Activated CD4-positive, alpha-beta T cell treated with anti-CD3 and anti-CD28 coated beads, Interleukin-2, amount 10 ng/mL, durations not matched to agents 24 days and 14 days (primary cell): ENCODE measurements around the gene STK38. TPM values are rescaled to one million over a fixed set of nuclear protein-coding genes. Genes with fewer than 3 reads are reported as not detected.
"Not testable (repeated sequence)": the region's sequence is repeated elsewhere in the genome, so short reads cannot be mapped to it uniquely, and the experiment has no call there.

ENCODE experiments used
- DNase-seq: peaks from one replicate; pipeline ENCODE4 v3.0.0; 2022
- H3K27ac Mint-ChIP-seq: one replicate; pipeline ENCODE4 v1.8.0; 2022; ENCODE audit warnings: mild to moderate bottlenecking, mixed read lengths
- H3K27me3 Mint-ChIP-seq: one replicate; pipeline ENCODE4 v1.8.0; 2022; ENCODE audit warnings: mixed read lengths
- H3K36me3 Mint-ChIP-seq: one replicate; pipeline ENCODE4 v1.8.0; 2022; ENCODE audit warnings: low read depth, mild to moderate bottlenecking, mixed read lengths
- H3K4me1 Mint-ChIP-seq: one replicate; pipeline ENCODE4 v1.8.0; 2021; ENCODE audit warnings: mixed read lengths
- H3K4me3 Mint-ChIP-seq: one replicate; pipeline ENCODE4 v1.8.0; 2022; ENCODE audit warnings: mild to moderate bottlenecking, moderate library complexity, mixed read lengths
- H3K9me3 Mint-ChIP-seq: one replicate; pipeline ENCODE4 v1.8.0; 2021; ENCODE audit warnings: mixed read lengths
- intact Hi-C: fragments of 100-400 bp; cut with micrococcal nuclease; formaldehyde crosslinking; loops from one replicate; pipeline ENCODE4 v1.15.1; 2023
- total RNA-seq: library from RNA; stranded (reverse); gene quantifications from 2 replicates; pipeline ENCODE4 v1.2.3, GENCODE V29; 2022

Gene STK38
- total RNA-seq, 1 donor from 2014 or later: 20.7 TPM

GRCh38 chr6:36577301-36577700 lies 30.0 kb upstream of the STK38 start:
- Mint-ChIP-seq H3K9me3 (no peaks in the 10 kb centered on the region), H3K4me1 (peaks cover 5% of the 10 kb centered on the region), H3K27ac (no peak overlapping the region), H3K36me3 (no peaks in the 10 kb centered on the region), H3K4me3 (no peak overlapping the region), H3K27me3 (no peaks in the 10 kb centered on the region)
- no peak for DNase-seq
- intact Hi-C loops: no loop called here

GRCh38 chr6:36576578-36576977 lies 29.3 kb upstream of the STK38 start:
- intact Hi-C loops: no loop called here
- no peaks in the 10 kb centered on the region for H3K9me3 Mint-ChIP-seq
- no peak overlapping the region for H3K4me3 Mint-ChIP-seq
- H3K27ac Mint-ChIP-seq: no peak overlapping the region
- H3K36me3 Mint-ChIP-seq: no peaks in the 10 kb centered on the region
- H3K27me3 Mint-ChIP-seq: no peaks in the 10 kb centered on the region
- peaks cover 5% of the 10 kb centered on the region for H3K4me1 Mint-ChIP-seq
- DNase-seq: no peak

- no peak overlapping the region for H3K4me3 Mint-ChIP-seq
- no peaks in the 10 kb centered on the region for H3K36me3 Mint-ChIP-seq
- H3K27ac Mint-ChIP-seq: no peak overlapping the region
- H3K27me3 Mint-ChIP-seq: no peaks in the 10 kb centered on the region
- H3K4me1 Mint-ChIP-seq: peaks cover 4% of the 10 kb centered on the region
- H3K9me3 Mint-ChIP-seq: no peaks in the 10 kb centered on the region
- no peak for DNase-seq
- intact Hi-C loops: no loop called here
Measured at GRCh38 chr6:36574679-36575078, 27.4 kb upstream of the STK38 start.

- H3K27ac Mint-ChIP-seq, H3K27me3 Mint-ChIP-seq, DNase-seq, H3K9me3 Mint-ChIP-seq, H3K4me1 Mint-ChIP-seq, H3K36me3 Mint-ChIP-seq, intact Hi-C loops, H3K4me3 Mint-ChIP-seq: not testable (repeated sequence)
Measured at GRCh38 chr6:36572353-36573311, 25.4 kb upstream of the STK38 start.

GRCh38 chr6:36571122-36572043 lies 24.1 kb upstream of the STK38 start:
- Mint-ChIP-seq H3K9me3 (no peaks in the 10 kb centered on the region), H3K4me1 (no peaks in the 10 kb centered on the region), H3K27me3 (no peaks in the 10 kb centered on the region), H3K27ac (no peak overlapping the region), H3K36me3 (no peaks in the 10 kb centered on the region), H3K4me3 (no peak overlapping the region)
- no peak for DNase-seq
- intact Hi-C loops: no loop called here

- Mint-ChIP-seq H3K4me3 (no peak overlapping the region), H3K36me3 (no peaks in the 10 kb centered on the region)
- intact Hi-C loops: no loop called here
Measured at GRCh38 chr6:36570264-36570663, 23.0 kb upstream of the STK38 start.

GRCh38 chr6:36566418-36566905 lies 19.2 kb upstream of the STK38 start:
- no peak for DNase-seq
- Mint-ChIP-seq H3K4me3 (no peak overlapping the region), H3K4me1 (peaks cover 3% of the 10 kb centered on the region), H3K27me3 (peaks cover 17% of the 10 kb centered on the region), H3K9me3 (no peaks in the 10 kb centered on the region), H3K27ac (no peak overlapping the region), H3K36me3 (no peaks in the 10 kb centered on the region)
- intact Hi-C loops: no loop called here

More at GRCh38 chr6:36570264-36570663, 23.0 kb upstream of the STK38 start:
- Mint-ChIP-seq H3K9me3 (no peaks in the 10 kb centered on the region), H3K4me1 (no peaks in the 10 kb centered on the region), H3K27ac (no peak overlapping the region), H3K27me3 (no peaks in the 10 kb centered on the region)
- no peak for DNase-seq

- Mint-ChIP-seq H3K27me3 (peaks cover 32% of the 10 kb centered on the region), H3K4me3 (no peak overlapping the region), H3K9me3 (no peaks in the 10 kb centered on the region), H3K36me3 (no peaks in the 10 kb centered on the region), H3K4me1 (peaks cover 6% of the 10 kb centered on the region), H3K27ac (no peak overlapping the region)
- no peak for DNase-seq
- intact Hi-C loops: no loop called here
Measured at GRCh38 chr6:36563928-36564284, 16.6 kb upstream of the STK38 start.

- H3K27me3 Mint-ChIP-seq: peaks cover 32% of the 10 kb centered on the region
- no peak for DNase-seq
- intact Hi-C loops: no loop called here
- H3K27ac Mint-ChIP-seq: no peak overlapping the region
- no peak overlapping the region for H3K4me3 Mint-ChIP-seq
- peaks cover 6% of the 10 kb centered on the region for H3K4me1 Mint-ChIP-seq
- no peaks in the 10 kb centered on the region for H3K36me3 Mint-ChIP-seq
- H3K9me3 Mint-ChIP-seq: no peaks in the 10 kb centered on the region
Measured at GRCh38 chr6:36563237-36563927, 16.1 kb upstream of the STK38 start.

GRCh38 chr6:36560822-36561221 lies 13.5 kb upstream of the STK38 start:
- Mint-ChIP-seq H3K27me3 (peaks cover 34% of the 10 kb centered on the region), H3K36me3 (no peaks in the 10 kb centered on the region), H3K27ac (no peak overlapping the region), H3K4me1 (peaks cover 6% of the 10 kb centered on the region), H3K4me3 (no peak overlapping the region), H3K9me3 (no peaks in the 10 kb centered on the region)
- DNase-seq: no peak
- intact Hi-C loops: no loop called here

- no peak overlapping the region for H3K4me3 Mint-ChIP-seq
- intact Hi-C loops: no loop called here
- no peak for DNase-seq
Measured at GRCh38 chr6:36559011-36559793, 11.9 kb upstream of the STK38 start.

GRCh38 chr6:36556281-36556680 lies 9.0 kb upstream of the STK38 start:
- no peak for DNase-seq
- Mint-ChIP-seq H3K27ac (no peak overlapping the region), H3K27me3 (peaks cover 24% of the 10 kb centered on the region), H3K4me3 (no peak overlapping the region), H3K4me1 (peaks cover 3% of the 10 kb centered on the region), H3K9me3 (no peaks in the 10 kb centered on the region), H3K36me3 (no peaks in the 10 kb centered on the region)
- intact Hi-C loops: no loop called here

More at GRCh38 chr6:36559011-36559793, 11.9 kb upstream of the STK38 start:
- Mint-ChIP-seq H3K27me3 (peaks cover 36% of the 10 kb centered on the region), H3K36me3 (no peaks in the 10 kb centered on the region), H3K4me1 (peaks cover 6% of the 10 kb centered on the region), H3K9me3 (no peaks in the 10 kb centered on the region), H3K27ac (no peak overlapping the region)

GRCh38 chr6:36555750-36556252 lies 8.5 kb upstream of the STK38 start:
- DNase-seq: no peak
- H3K36me3 Mint-ChIP-seq: no peaks in the 10 kb centered on the region
- intact Hi-C loops: no loop called here
- no peaks in the 10 kb centered on the region for H3K9me3 Mint-ChIP-seq
- no peak overlapping the region for H3K4me3 Mint-ChIP-seq
- no peak overlapping the region for H3K27ac Mint-ChIP-seq
- H3K4me1 Mint-ChIP-seq: peaks cover under 1% of the 10 kb centered on the region
- peaks cover 19% of the 10 kb centered on the region for H3K27me3 Mint-ChIP-seq
